Ishikawa (cell line): ENCODE measurements around the gene TOP2B.

Experiments
- CEBPB ChIP-seq: IDR thresholded peaks from 2 replicates; pipeline ENCODE4 v1.6.1; 2012
- CREB1 ChIP-seq: IDR thresholded peaks from 2 replicates; pipeline ENCODE4 v1.6.1; 2012; ENCODE audit warnings: low read depth
- EGR1 ChIP-seq: IDR thresholded peaks from 2 replicates; pipeline ENCODE4 v1.6.1; 2012
- EP300 ChIP-seq: IDR thresholded peaks from 2 replicates; pipeline ENCODE4 v1.6.1; 2012; ENCODE audit warnings: borderline replicate concordance
- FOXM1 ChIP-seq: IDR thresholded peaks from 2 replicates; pipeline ENCODE4 v1.6.1; 2012; ENCODE audit warnings: low read depth, borderline replicate concordance
- NFIC ChIP-seq: IDR thresholded peaks from 2 replicates; pipeline ENCODE4 v1.6.1; 2012
- RAD21 ChIP-seq: IDR thresholded peaks from 2 replicates; pipeline ENCODE4 v1.6.1; 2012; ENCODE audit warnings: low read depth
- TAF1 ChIP-seq: IDR thresholded peaks from 2 replicates; pipeline ENCODE4 v1.6.1; 2012; ENCODE audit warnings: low read depth, mild to moderate bottlenecking
- TCF12 ChIP-seq: IDR thresholded peaks from 2 replicates; pipeline ENCODE4 v1.6.1; 2012; ENCODE audit warnings: low read depth
- TEAD4 ChIP-seq: IDR thresholded peaks from 2 replicates; pipeline ENCODE4 v1.6.1; 2012
- USF1 ChIP-seq: IDR thresholded peaks from 2 replicates; pipeline ENCODE4 v1.6.1; 2012
- YY1 ChIP-seq: IDR thresholded peaks from 2 replicates; pipeline ENCODE4 v1.6.1; 2012; ENCODE audit warnings: low read depth
- ZBTB7A ChIP-seq: IDR thresholded peaks from 2 replicates; pipeline ENCODE4 v1.6.1; 2012; ENCODE audit warnings: low read depth
- TF ChIP-seq, protein P1 (sequence below): IDR thresholded peaks from 2 replicates; pipeline ENCODE4 v1.6.1; 2012; ENCODE audit warnings: low read depth, mild to moderate bottlenecking
- TF ChIP-seq, protein P2 (sequence below): IDR thresholded peaks from 2 replicates; pipeline ENCODE4 v1.6.1; 2012

The TOP2B gene

DNA sequence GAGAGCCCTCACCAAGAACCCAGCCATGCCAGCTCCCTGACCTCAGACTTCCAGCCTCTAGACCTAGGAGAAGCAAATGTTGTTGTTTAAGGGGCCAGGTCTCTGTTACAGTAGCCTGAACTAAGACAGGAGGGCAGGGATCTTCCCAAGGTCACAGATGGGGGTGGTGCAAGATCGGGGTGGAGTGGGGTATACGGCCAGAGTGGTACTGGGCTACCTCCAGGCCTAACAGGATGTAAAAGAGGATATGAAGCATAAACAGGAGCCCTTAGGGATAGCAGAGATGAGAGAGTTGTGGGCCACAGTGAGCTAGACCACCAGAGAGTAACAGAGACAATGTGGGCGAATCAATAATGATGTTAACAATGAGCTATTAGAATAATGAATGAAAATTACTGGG, 82.9 kb downstream of the TOP2B start:
- TF ChIP-seq USF1: no peak
- no peak for TF ChIP-seq TCF12
- TF ChIP-seq, protein P1, sequence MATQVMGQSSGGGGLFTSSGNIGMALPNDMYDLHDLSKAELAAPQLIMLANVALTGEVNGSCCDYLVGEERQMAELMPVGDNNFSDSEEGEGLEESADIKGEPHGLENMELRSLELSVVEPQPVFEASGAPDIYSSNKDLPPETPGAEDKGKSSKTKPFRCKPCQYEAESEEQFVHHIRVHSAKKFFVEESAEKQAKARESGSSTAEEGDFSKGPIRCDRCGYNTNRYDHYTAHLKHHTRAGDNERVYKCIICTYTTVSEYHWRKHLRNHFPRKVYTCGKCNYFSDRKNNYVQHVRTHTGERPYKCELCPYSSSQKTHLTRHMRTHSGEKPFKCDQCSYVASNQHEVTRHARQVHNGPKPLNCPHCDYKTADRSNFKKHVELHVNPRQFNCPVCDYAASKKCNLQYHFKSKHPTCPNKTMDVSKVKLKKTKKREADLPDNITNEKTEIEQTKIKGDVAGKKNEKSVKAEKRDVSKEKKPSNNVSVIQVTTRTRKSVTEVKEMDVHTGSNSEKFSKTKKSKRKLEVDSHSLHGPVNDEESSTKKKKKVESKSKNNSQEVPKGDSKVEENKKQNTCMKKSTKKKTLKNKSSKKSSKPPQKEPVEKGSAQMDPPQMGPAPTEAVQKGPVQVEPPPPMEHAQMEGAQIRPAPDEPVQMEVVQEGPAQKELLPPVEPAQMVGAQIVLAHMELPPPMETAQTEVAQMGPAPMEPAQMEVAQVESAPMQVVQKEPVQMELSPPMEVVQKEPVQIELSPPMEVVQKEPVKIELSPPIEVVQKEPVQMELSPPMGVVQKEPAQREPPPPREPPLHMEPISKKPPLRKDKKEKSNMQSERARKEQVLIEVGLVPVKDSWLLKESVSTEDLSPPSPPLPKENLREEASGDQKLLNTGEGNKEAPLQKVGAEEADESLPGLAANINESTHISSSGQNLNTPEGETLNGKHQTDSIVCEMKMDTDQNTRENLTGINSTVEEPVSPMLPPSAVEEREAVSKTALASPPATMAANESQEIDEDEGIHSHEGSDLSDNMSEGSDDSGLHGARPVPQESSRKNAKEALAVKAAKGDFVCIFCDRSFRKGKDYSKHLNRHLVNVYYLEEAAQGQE: no peak
- no peak for TF ChIP-seq CEBPB
- no peak for TF ChIP-seq FOXM1
- TF ChIP-seq YY1: no peak
- no peak for TF ChIP-seq CREB1
- TF ChIP-seq NFIC: no peak
- TF ChIP-seq TEAD4: no peak
- TF ChIP-seq EGR1: no peak
- TF ChIP-seq, protein P2, sequence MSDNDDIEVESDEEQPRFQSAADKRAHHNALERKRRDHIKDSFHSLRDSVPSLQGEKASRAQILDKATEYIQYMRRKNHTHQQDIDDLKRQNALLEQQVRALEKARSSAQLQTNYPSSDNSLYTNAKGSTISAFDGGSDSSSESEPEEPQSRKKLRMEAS: no peak
- TF ChIP-seq RAD21: no peak
- TF ChIP-seq TAF1: no peak
- no peak for TF ChIP-seq EP300

- no peak for TF ChIP-seq RAD21
- no peak for TF ChIP-seq ZBTB7A
- TF ChIP-seq TAF1: no peak
- TF ChIP-seq, protein P1: no peak
- TF ChIP-seq TCF12: no peak
These were observed 83.4 kb downstream of the TOP2B start for GRCh38 chr3:25581335-25581734.

DNA sequence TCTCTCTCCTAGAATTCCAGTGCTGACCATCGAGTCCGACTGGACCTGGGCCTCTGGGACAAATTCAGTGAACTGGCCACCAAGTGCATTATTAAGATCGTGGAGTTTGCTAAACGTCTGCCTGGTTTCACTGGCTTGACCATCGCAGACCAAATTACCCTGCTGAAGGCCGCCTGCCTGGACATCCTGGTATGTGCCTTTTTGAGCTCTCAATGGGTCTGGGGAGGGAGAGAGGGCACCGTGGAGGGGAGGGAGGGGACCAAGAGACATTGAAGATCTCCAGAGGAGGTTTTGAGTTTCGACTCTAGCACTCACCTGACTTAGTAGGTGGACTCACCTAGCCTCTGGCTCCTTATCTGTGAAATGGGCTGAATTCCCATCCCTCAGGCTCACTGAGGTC, 84.2 kb downstream of the TOP2B start:
- TF ChIP-seq EGR1: no peak
- TF ChIP-seq CREB1: no peak
- TF ChIP-seq TAF1: no peak
- TF ChIP-seq NFIC: no peak
- no peak for TF ChIP-seq RAD21
- TF ChIP-seq ZBTB7A: no peak
- TF ChIP-seq USF1: no peak
- TF ChIP-seq YY1: no peak
- TF ChIP-seq FOXM1: no peak
- TF ChIP-seq, protein P1: no peak
- TF ChIP-seq TEAD4: no peak
- TF ChIP-seq EP300: no peak
- TF ChIP-seq, protein P2: no peak
- TF ChIP-seq TCF12: no peak
- no peak for TF ChIP-seq CEBPB

DNA sequence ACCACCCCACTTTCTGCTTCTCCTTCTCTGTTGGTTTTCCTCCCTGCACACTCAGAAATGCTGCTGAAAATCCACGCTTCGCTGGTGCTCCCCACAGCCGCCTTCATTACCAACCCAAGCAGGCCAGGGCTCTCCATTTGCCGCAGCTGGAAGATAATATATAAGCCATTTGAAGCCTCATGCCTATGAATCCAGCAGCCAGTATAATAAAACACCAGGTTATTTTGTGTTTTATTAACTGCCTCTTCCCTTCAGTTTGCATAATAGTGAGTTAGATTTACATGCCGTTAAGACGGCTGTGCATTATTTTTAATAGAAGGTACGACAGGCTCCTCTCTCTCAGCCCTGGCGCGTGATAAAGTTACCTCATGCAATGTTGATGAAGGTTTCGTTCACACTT, 86.6 kb downstream of the TOP2B start:
- no peak for TF ChIP-seq TCF12
- no peak for TF ChIP-seq NFIC
- TF ChIP-seq, protein P2: no peak
- no peak for TF ChIP-seq USF1
- TF ChIP-seq TAF1: no peak
- no peak for TF ChIP-seq FOXM1
- TF ChIP-seq EGR1: no peak
- TF ChIP-seq CEBPB: no peak
- TF ChIP-seq, protein P1: no peak
- no peak for TF ChIP-seq EP300
- TF ChIP-seq RAD21: no peak
